Fibroblast of pulmonary artery (primary cell): ENCODE data around the gene TESPA1.
A peak's percentile ranks its signal among the peaks of the same experiment; 100 is the strongest.
"Not testable (repeated sequence)": the region's sequence is repeated elsewhere in the genome, so short reads cannot be mapped to it uniquely, and the experiment has no call there.

Experiments used
- DNase-seq: peaks from one replicate; pipeline ENCODE4 v3.0.0-alpha.2; 2010; ENCODE audit warnings: low read depth
- H3K4me3 ChIP-seq: replicated peaks from 2 replicates; pipeline ENCODE4 v1.5.1; 2011; ENCODE audit warnings: low read depth, mild to moderate bottlenecking, control low read depth, low read length, moderate library complexity
- TF ChIP-seq, protein P1 (sequence below): IDR thresholded peaks from 2 replicates; pipeline ENCODE4 v1.5.1; 2011; ENCODE audit warnings: mild to moderate bottlenecking, control low read depth, low read length, inconsistent platforms; ENCODE audit errors: missing control alignments

Gene TESPA1

DNA sequence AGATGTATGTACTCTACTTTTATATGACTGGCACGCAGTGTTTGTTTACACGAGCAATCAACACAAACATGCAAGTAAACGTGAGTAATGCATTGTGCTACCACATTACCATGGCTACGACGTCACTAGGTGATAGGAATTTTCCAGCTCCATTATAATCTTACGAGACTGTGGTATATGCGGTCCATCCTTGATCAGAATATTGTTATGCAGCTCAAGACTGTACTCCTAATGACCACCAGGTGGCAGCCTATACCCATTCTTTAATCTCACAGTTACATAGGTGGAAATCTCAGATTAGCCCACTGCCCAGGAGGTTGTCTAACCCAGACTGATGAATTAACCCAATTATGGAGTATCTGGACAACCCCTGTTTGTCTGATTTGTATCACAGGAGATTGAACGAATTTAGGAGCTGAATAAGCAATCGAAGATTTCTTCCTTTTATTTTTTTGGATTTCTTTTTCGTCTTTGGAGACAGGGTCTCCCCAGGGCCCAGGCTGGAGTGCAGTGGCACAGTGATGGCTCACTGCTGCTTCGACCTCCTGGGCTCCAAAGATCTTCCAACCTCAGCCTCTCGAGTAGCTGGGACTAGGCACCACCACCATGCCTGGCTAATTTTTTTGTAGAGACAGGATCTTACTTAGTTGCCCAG is 8.7 kb upstream of the TESPA1 start:
- H3K4me3 ChIP-seq: no peak overlapping the region
- peak; percentile 77 for DNase-seq
- TF ChIP-seq, protein P1, sequence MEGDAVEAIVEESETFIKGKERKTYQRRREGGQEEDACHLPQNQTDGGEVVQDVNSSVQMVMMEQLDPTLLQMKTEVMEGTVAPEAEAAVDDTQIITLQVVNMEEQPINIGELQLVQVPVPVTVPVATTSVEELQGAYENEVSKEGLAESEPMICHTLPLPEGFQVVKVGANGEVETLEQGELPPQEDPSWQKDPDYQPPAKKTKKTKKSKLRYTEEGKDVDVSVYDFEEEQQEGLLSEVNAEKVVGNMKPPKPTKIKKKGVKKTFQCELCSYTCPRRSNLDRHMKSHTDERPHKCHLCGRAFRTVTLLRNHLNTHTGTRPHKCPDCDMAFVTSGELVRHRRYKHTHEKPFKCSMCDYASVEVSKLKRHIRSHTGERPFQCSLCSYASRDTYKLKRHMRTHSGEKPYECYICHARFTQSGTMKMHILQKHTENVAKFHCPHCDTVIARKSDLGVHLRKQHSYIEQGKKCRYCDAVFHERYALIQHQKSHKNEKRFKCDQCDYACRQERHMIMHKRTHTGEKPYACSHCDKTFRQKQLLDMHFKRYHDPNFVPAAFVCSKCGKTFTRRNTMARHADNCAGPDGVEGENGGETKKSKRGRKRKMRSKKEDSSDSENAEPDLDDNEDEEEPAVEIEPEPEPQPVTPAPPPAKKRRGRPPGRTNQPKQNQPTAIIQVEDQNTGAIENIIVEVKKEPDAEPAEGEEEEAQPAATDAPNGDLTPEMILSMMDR: peak; percentile 86

DNA sequence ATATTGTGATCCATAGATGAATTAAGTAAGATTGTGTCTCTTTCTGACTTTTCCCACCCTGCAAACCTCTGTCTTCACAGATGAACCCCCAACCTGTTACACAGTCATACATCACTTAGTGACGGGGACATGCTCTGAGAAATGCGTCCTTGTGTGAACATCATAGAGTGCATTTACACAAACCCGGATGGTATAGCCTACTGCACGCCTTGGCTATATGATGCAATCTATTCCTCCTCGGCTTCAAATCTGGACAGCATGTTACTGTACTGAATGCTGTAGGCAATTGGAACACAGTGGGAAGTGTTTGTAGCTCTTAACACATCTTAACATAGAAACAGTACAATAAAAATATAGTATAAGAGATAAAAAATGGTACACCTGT is 7.4 kb upstream of the TESPA1 start:
- DNase-seq: no peak
- no peak overlapping the region for H3K4me3 ChIP-seq
- TF ChIP-seq, protein P1: no peak

DNA sequence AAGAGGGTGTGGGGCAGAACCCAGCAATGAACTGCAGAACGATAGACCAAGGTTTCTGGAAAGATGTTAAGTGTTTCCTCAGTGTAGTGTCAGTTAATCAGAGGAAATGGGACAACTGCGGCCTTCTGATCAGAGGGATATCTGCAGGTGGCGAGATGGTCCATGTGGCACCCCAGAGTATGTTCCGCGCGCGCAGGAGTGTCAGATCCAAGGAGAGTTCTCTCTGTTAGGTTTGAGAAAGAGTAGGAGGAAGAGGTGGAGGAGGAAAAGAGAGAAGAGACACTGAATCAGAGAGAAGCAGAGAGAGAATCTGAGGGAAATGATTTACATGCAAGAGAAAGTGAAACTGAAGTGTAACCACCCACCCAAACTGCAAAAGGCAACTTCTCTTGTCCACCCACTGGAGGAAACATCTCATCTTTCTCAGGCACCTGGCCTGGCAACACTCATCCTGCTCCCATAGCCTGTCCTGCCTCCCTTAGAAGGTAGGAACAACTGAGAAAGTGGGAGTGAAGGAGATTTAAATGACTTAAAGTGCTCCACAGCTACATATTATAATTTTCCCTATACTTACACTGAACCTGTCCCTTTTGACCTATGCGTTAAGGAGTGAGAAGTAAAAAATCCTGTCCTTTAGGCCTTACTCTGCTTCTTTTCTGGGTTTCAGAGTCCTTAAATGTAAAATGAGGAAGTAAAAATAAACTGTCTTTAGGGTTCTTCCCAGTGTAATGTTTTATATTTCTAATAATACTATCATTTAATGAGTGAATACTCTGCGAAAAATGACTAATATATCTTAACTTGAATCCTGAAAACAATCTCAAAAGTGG is 6.8 kb upstream of the TESPA1 start:
- DNase-seq: no peak
- TF ChIP-seq, protein P1: no peak
- no peak overlapping the region for H3K4me3 ChIP-seq

DNA sequence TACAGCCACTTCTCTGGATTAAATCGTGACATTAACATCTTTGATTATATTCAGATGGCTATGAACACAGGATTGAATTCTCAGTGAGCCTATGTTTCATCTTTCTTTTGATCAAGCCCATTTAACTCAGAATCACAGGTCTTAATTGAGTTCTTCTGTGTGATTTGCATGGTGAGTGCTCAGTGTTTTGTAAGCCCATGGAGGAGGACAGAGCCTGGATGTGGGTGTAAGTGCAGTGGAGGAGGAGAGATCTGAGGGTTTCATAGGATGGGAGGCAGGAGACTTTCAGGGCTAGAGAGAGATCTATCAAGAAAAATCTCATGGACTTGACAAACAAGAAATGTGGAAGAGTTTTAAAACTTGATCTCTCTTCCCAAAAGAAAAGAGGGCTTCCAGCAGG is 5.3 kb upstream of the TESPA1 start:
- DNase-seq: no peak
- TF ChIP-seq, protein P1: no peak
- no peak overlapping the region for H3K4me3 ChIP-seq

DNA sequence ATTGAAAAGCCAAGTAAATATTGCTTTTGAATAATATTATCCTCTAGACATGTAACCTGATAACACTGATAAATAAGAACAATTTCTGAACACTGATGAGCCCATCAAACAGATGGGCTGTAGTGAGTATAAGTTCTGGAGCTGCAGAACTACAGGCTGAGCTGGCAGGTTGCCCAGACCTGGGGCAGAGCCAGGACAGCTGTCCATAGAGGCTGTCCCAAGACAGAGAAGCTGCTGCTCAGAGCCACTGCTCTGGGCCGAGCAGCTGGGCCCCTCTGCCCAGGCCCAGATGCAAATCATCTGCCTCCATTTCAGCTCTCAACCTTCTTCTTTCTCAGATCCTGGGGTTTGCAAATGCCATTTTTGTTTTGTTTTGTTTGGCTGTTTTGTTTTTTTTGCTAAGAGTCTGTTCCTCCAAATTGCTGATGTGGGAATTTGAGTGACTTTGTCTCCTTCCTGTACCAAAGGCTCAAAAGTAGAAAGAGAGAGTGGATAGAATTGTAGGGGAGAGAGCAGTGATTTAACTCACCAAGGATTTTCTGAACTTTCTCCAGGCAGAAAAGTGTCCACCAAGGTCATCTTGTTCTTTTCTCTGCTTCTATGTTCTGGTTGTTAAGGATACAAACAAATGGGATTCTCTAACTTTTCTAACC is 4.0 kb upstream of the TESPA1 start:
- DNase-seq: peak; percentile 52

DNA sequence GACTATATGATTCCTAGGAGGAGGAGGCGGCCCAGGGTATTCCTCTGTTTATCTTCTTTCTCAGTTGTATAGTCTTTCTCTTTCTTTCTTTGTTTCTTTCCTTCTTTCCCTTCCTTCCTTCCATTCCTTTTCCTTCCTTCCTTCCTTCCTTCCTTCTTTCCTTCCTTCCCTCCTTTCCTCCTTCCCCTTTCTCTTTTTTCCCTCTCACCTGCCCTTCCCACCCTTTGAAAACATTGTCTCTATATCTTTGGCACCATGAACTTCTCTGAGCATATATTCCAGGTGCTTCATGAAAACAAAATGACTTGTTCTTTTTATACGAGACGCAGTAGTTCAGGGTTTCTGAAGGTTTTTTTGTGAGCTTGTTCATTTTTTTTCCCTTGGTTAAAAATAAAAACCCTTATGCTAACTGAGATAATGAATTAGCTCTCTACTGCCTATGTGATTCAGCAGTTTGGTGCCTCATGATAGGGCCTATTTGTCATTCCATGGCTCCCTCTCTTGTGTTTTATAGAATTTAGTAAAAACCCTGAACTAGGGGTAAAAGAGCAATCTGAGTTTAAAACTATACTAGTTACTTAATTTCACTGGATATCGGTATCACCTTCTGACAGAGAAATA is 3.2 kb upstream of the TESPA1 start:
- DNase-seq: no peak
- TF ChIP-seq, protein P1: no peak
- H3K4me3 ChIP-seq: no peak overlapping the region

More for the DNA sequence above, 4.0 kb upstream of the TESPA1 start:
- no peak overlapping the region for H3K4me3 ChIP-seq
- TF ChIP-seq, protein P1: no peak

DNA sequence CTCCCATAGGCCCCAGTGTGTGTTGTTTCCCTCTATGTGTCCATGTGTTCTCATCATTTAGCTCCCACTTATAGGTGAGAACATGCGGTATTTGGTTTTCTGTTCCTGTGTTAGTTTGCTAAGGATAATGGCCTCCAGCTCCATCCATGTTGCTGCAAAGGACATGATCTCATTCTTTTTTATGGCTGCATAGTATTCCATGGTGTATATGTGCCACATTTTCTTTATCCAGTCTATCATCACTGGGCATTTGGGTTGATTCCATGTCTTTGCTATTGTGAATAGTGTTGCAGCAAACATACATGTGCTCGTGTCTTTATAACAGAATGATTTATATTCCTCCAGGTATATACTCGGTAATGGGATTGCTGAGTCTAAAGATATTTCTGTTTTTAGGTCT is 2.2 kb upstream of the TESPA1 start:
- not testable (repeated sequence) for DNase-seq, H3K4me3 ChIP-seq
